ENCODE measurements around the gene TBX1. TPM values are rescaled to one million over a fixed set of nuclear protein-coding genes. Genes with fewer than 3 reads are reported as not detected.

TBX1 gene
- polyA plus RNA-seq, 1 donor (not counting 4 experiments of a cell fraction or from before 2014, with no cell fraction given), result 0.10 TPM

DNA sequence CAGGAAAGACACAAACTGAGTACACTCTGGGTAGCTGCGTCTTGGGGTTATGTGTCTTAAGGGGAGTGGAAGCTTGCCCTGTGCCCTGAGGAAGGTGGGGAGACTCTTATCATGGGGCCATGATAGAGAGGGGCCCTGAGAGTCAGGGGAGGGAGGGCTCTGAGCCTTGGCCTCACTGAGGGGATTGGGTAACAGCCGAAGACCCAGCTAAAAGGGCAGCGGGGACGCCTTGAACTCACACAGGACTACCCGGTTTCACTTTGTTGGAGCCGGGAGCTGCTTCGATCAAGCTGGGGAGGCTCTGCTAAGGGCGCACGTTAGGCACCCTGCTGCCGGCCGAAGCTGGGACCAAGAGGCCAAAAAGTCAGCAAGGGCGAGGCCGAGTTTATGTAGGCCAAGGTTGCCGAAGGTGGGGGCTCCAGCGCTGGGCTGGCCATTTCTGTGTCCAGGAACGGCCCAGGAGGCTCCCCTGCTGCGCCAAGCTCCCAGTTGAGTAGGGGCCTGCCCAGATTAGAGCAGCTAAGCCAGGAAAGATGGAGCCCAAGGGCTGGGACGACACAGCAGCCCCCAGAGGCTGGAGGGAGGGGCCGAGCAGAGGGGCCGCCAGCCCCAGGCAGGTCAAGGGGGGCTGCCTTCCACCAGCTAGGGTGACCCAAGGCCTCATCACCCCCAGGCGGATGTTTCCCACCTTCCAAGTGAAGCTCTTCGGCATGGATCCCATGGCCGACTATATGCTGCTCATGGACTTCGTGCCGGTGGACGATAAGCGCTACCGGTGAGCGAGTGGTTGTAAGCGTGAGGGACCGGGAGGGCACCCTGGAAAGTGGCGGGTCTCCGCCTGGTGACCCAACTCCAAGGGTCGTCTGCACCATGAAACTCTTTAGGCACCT, 2.2 kb downstream of the TBX1 start:
- Histone ChIP-seq H3K9ac (ENCODE audit: control insufficient read depth, extremely low read depth, insufficient read depth, low read length) (no peak overlapping the region), H3K36me3 (ENCODE audit: control insufficient read depth in 2 of 2, extremely low read depth in 1 of 2, insufficient read depth in 2 of 2, low read length in 2 of 2) (no peaks in the 10 kb centered on the region), H3K4me3 (ENCODE audit: control insufficient read depth in 2 of 3, extremely low read depth in 1 of 3, insufficient read depth in 2 of 3, low read depth in 1 of 3, low read length in 3 of 3) (no peak overlapping the region), H3K27ac (ENCODE audit: control insufficient read depth, insufficient read depth, low read length) (no peak overlapping the region), H4K20me1 (ENCODE audit: control insufficient read depth, extremely low read depth, insufficient read depth, low read length) (no peaks in the 10 kb centered on the region), H2AFZ (ENCODE audit: control insufficient read depth, low read length) (no peak overlapping the region), H3K9me1 (ENCODE audit: control insufficient read depth, extremely low read depth, insufficient read depth, low read length) (no peaks in the 10 kb centered on the region), H3K27me3 (ENCODE audit: control insufficient read depth, extremely low read depth, insufficient read depth, low read length) (peaks cover 21% of the 10 kb centered on the region), H3K79me2 (ENCODE audit: control insufficient read depth, insufficient read depth, low read length) (peaks cover 1% of the 10 kb centered on the region), H3K4me2 (ENCODE audit: control insufficient read depth, extremely low read depth, insufficient read depth, low read depth, low read length) (no peak overlapping the region), H3K4me1 (ENCODE audit: control insufficient read depth, extremely low read depth, insufficient read depth, low read length) (peaks cover 11% of the 10 kb centered on the region), H3K9me3 (ENCODE audit: control insufficient read depth, low read depth, low read length) (no peaks in the 10 kb centered on the region)
- dilution Hi-C loops (cut with MboI; ENCODE audit: extremely low pct_ligation_motif_present, low sequenced_read_pairs), result no loop called here
- FAIRE-seq, result no peak
- DNase-seq (ENCODE audit: low read depth, low spot score), result no peak
- TF ChIP-seq EZH2 (IDR thresholded peaks at IDR 0.05; ENCODE audit: low read length), result no peak
- TF ChIP-seq, protein P1, sequence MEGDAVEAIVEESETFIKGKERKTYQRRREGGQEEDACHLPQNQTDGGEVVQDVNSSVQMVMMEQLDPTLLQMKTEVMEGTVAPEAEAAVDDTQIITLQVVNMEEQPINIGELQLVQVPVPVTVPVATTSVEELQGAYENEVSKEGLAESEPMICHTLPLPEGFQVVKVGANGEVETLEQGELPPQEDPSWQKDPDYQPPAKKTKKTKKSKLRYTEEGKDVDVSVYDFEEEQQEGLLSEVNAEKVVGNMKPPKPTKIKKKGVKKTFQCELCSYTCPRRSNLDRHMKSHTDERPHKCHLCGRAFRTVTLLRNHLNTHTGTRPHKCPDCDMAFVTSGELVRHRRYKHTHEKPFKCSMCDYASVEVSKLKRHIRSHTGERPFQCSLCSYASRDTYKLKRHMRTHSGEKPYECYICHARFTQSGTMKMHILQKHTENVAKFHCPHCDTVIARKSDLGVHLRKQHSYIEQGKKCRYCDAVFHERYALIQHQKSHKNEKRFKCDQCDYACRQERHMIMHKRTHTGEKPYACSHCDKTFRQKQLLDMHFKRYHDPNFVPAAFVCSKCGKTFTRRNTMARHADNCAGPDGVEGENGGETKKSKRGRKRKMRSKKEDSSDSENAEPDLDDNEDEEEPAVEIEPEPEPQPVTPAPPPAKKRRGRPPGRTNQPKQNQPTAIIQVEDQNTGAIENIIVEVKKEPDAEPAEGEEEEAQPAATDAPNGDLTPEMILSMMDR (optimal IDR thresholded peaks at IDR 0.05 in 1 of 3, IDR thresholded peaks at IDR 0.05 in 1 of 3, conservative IDR thresholded peaks at IDR 0.05 in 1 of 3; ENCODE audit: extremely low read depth in 1 of 3, insufficient read depth in 2 of 3, low read length in 3 of 3), result no peak

GRCh38 chr22:19763458-19764298, 3.1 kb downstream of the TBX1 start:
- TF ChIP-seq, protein P1 (optimal IDR thresholded peaks at IDR 0.05 in 1 of 3, IDR thresholded peaks at IDR 0.05 in 1 of 3, conservative IDR thresholded peaks at IDR 0.05 in 1 of 3; ENCODE audit: extremely low read depth in 1 of 3, insufficient read depth in 2 of 3, low read length in 3 of 3), result no peak
- no peak for TF ChIP-seq EZH2 (IDR thresholded peaks at IDR 0.05; ENCODE audit: low read length)

More at GRCh38 chr22:19763458-19764298, 3.1 kb downstream of the TBX1 start:
- no peaks in the 10 kb centered on the region for H3K9me1 ChIP-seq (ENCODE audit: control insufficient read depth, extremely low read depth, insufficient read depth, low read length)
- FAIRE-seq (no peak), DNase-seq (ENCODE audit: low read depth, low spot score) (no peak)
- no peak overlapping the region for H2AFZ ChIP-seq (ENCODE audit: control insufficient read depth, low read length)
- H3K27me3 ChIP-seq (ENCODE audit: control insufficient read depth, extremely low read depth, insufficient read depth, low read length), result peaks cover 19% of the 10 kb centered on the region
- no peak overlapping the region for H3K27ac ChIP-seq (ENCODE audit: control insufficient read depth, insufficient read depth, low read length)
- no peak overlapping the region for H3K4me2 ChIP-seq (ENCODE audit: control insufficient read depth, extremely low read depth, insufficient read depth, low read depth, low read length)
- H3K79me2 ChIP-seq (ENCODE audit: control insufficient read depth, insufficient read depth, low read length), result peaks cover 3% of the 10 kb centered on the region
- no peak overlapping the region for H3K4me3 ChIP-seq (ENCODE audit: control insufficient read depth in 2 of 3, extremely low read depth in 1 of 3, insufficient read depth in 2 of 3, low read depth in 1 of 3, low read length in 3 of 3)
- dilution Hi-C loops (cut with MboI; ENCODE audit: extremely low pct_ligation_motif_present, low sequenced_read_pairs), result no loop called here
- H4K20me1 ChIP-seq (ENCODE audit: control insufficient read depth, extremely low read depth, insufficient read depth, low read length), result no peaks in the 10 kb centered on the region
- peaks cover 11% of the 10 kb centered on the region for H3K4me1 ChIP-seq (ENCODE audit: control insufficient read depth, extremely low read depth, insufficient read depth, low read length)
- H3K36me3 ChIP-seq (ENCODE audit: control insufficient read depth in 2 of 2, extremely low read depth in 1 of 2, insufficient read depth in 2 of 2, low read length in 2 of 2), result no peaks in the 10 kb centered on the region
- no peak overlapping the region for H3K9ac ChIP-seq (ENCODE audit: control insufficient read depth, extremely low read depth, insufficient read depth, low read length)
- no peaks in the 10 kb centered on the region for H3K9me3 ChIP-seq (ENCODE audit: control insufficient read depth, low read depth, low read length)

Data from keratinocyte (primary cell).